NB4 (cell line): ENCODE measurements around the gene PLSCR1.
"Not testable (repeated sequence)": the region's sequence is repeated elsewhere in the genome, so short reads cannot be mapped to it uniquely, and the experiment has no call there.

Source experiments
- DNase-seq: peaks from one replicate; pipeline ENCODE4 v3.0.0; 2010; ENCODE audit warnings: low read depth
- H3K4me3 ChIP-seq: one replicate; pipeline ENCODE4 v1.5.1; 2011; ENCODE audit warnings: mild to moderate bottlenecking, low read depth, low read length, moderate library complexity
- MYC ChIP-seq: IDR thresholded peaks from 2 replicates; pipeline ENCODE4 v1.6.1; 2011; ENCODE audit warnings: low read depth, low read length
- POLR2A ChIP-seq: IDR thresholded peaks from 2 replicates; pipeline ENCODE4 v1.6.1; 2011; ENCODE audit warnings: mild to moderate bottlenecking; ENCODE audit not compliant: insufficient read length; ENCODE audit errors: extremely low read depth
- TF ChIP-seq, protein P1 (sequence below): IDR thresholded peaks from one replicate; pipeline ENCODE4 v1.5.1; 2012; ENCODE audit warnings: low read depth, low read length
- TF ChIP-seq, protein P2 (sequence below): IDR thresholded peaks from 2 replicates; pipeline ENCODE4 v1.6.1; 2011; ENCODE audit warnings: low read depth, low read length

PLSCR1 gene

GRCh38 chr3:146536681-146537080 lies 7.7 kb downstream of the PLSCR1 start:
- no peak overlapping the region for H3K4me3 ChIP-seq
- TF ChIP-seq, protein P1, sequence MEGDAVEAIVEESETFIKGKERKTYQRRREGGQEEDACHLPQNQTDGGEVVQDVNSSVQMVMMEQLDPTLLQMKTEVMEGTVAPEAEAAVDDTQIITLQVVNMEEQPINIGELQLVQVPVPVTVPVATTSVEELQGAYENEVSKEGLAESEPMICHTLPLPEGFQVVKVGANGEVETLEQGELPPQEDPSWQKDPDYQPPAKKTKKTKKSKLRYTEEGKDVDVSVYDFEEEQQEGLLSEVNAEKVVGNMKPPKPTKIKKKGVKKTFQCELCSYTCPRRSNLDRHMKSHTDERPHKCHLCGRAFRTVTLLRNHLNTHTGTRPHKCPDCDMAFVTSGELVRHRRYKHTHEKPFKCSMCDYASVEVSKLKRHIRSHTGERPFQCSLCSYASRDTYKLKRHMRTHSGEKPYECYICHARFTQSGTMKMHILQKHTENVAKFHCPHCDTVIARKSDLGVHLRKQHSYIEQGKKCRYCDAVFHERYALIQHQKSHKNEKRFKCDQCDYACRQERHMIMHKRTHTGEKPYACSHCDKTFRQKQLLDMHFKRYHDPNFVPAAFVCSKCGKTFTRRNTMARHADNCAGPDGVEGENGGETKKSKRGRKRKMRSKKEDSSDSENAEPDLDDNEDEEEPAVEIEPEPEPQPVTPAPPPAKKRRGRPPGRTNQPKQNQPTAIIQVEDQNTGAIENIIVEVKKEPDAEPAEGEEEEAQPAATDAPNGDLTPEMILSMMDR, result no peak
- TF ChIP-seq POLR2A (no peak), MYC (no peak)
- TF ChIP-seq, protein P2, sequence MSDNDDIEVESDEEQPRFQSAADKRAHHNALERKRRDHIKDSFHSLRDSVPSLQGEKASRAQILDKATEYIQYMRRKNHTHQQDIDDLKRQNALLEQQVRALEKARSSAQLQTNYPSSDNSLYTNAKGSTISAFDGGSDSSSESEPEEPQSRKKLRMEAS, result no peak
- no peak for DNase-seq

DNA sequence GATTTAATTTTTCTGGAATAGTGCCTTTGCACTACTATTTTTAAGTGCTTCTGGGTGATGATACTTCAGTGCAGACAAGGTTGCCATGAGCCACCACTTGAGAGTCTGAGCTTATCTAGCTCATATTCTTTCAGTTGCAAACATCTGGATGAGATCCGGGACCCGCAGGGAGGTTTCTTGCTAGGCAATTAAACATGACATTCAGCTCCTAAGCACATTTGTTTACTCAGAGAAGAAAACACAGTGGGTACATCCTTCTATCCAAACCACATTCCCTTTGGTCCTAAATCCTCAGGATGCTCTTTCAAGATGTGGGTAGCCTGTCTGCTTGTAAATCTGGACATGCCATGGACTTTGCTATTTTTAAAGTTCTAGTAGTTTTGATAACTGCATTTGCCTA lies 12.0 kb downstream of the PLSCR1 start:
- H3K4me3 ChIP-seq, result no peak overlapping the region
- TF ChIP-seq, protein P1, result no peak
- TF ChIP-seq POLR2A, result no peak
- TF ChIP-seq, protein P2, result no peak
- TF ChIP-seq MYC, result no peak
- DNase-seq, result no peak

DNA sequence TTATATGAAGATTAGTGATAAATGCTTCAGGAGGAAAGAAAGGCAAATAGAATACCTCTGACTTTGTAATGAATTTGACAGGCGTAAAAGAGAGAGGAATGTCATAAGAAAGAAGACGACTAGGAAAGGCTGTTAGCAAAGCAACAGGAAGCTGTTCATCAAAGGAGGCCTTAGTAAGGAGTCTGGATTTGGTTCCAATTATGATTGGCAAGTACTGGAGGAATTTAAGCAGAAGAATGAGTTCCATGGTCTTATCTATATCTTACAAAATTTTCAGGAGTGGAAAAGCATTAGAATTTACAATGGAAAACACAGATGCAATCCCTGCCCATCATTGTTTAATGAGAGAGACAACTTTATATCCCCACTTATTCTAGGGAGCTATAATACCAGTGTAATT lies 13.8 kb downstream of the PLSCR1 start:
- DNase-seq, result no peak
- no peak overlapping the region for H3K4me3 ChIP-seq
- TF ChIP-seq, protein P2, result no peak
- no peak for TF ChIP-seq MYC
- TF ChIP-seq POLR2A, result no peak
- TF ChIP-seq, protein P1, result no peak

DNA sequence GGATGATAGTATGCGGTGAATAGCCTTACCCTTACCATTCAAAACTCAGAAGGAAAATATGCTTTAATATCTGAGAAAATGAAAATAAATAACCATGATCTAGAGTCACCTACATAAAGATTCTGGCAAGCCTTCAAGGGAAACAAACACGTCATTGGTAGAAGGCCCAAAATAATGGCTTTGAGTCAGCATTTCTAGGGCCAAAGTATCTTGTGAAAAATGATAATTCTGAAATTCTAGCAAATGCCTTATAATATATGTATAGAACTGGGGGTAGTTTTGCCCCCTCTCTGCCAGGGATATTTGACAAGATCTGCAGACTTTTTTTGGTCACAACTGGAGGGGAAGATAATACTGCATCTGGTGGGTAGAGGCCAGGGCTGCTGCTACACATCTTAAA lies 15.4 kb downstream of the PLSCR1 start:
- DNase-seq, result no peak
- H3K4me3 ChIP-seq, result no peak overlapping the region
- TF ChIP-seq POLR2A, result no peak
- TF ChIP-seq, protein P1, result no peak
- TF ChIP-seq MYC, result no peak
- TF ChIP-seq, protein P2, result no peak

DNA sequence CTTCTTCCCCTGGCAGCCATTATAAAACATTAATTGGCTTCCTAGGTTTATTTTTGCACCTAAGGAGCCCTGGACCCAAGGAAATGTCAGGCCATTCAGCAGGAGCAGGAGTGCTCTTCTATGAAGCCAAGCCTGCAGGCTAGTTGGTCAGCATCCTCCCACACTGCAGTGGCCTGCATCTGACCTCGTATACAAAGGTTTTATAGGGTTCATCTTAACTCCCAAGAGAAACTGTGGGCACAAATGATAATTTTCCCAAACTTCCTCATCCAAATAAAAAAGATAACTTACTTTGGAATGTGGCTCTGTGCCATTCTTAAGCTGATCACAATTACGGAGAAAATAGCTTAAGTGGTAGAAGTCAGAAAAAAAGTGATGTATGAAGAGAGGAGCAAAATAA lies 19.4 kb downstream of the PLSCR1 start:
- no peak overlapping the region for H3K4me3 ChIP-seq
- TF ChIP-seq, protein P1, result no peak
- TF ChIP-seq MYC (no peak), POLR2A (no peak)
- TF ChIP-seq, protein P2, result no peak
- no peak for DNase-seq

- TF ChIP-seq POLR2A, result no peak
- TF ChIP-seq MYC, result no peak
- TF ChIP-seq, protein P2, result no peak
- TF ChIP-seq, protein P1, result no peak
- H3K4me3 ChIP-seq, result no peak overlapping the region
- no peak for DNase-seq
These were observed 20.9 kb downstream of the PLSCR1 start for GRCh38 chr3:146523531-146523930.

DNA sequence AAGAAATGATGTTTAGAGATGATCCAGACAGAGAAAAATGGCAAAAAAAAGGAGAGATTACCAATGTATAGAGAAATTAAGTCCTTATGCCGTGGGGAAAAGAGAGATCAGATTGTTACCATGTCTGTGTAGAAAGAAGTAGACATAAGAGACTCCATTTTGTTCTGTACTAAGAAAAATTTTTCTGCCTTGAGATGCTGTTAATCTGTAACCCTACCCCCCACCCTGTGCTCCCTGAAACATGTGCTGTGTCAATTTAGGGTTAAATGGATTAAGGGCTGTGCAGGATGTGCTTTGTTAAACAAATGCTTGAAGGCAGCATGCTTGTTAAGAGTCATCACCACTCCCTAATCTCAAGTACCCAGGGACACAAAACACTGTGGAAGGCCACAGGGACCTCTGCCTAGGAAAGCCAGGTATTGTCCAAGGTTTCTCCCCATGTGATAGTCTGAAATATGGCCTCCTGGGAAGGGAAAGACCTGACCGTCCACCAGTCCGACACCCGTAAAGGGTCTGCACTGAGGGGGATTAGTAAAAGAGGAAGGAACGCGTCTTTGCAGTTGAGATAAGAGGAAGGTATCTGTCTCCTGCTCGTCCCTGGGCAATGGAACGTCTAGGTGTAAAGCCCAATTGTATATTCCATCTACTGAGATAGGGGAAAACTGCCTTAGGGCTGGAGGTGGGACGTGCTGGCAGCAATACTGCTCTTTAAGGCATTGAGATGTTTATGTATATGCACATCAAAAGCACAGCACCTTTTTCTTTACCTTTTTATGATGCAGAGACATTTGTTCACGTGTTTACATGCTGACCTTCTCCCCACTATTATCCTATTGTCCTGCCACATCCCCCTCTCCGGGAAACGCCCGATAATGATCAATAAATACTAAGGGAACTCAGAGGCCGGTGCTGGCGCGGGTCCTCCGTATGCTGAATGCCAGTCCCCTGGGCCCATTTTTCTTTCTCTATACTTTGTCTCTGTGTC lies 21.9 kb downstream of the PLSCR1 start:
- not testable (repeated sequence) for H3K4me3 ChIP-seq, DNase-seq
